Spleen (tissue), 11 donors: ENCODE results near the gene PRR33. TPM values are rescaled to one million over a fixed set of nuclear protein-coding genes. Genes with fewer than 3 reads are reported as not detected.

Source experiments
- DNase-seq: peaks from one replicate; pipeline ENCODE4 v3.0.0-alpha.2; 2020
- H3K27ac ChIP-seq, 8 donors: fragments of 200-600 bp; sonication (generic) in 7 of 8; 1 replicate in 4 of 8; 2 replicates in 4 of 8; pipeline versions ENCODE4 v1.5.0 to v1.8.0; 2016 to 2021; ENCODE audit warnings: inconsistent platforms in 4 of 8, mild to moderate bottlenecking in 4 of 8, moderate library complexity in 1 of 8
- H3K27me3 ChIP-seq, 7 donors: fragments of 200-600 bp; sonication (generic) in 6 of 7; replicated peaks in 1 of 7; 1 replicate in 4 of 7; 2 replicates in 3 of 7; pipeline versions ENCODE4 v1.5.0 to v1.8.0; 2016 to 2021; ENCODE audit warnings: inconsistent platforms in 3 of 7, mild to moderate bottlenecking in 1 of 7
- H3K36me3 ChIP-seq, 6 donors: fragments of 200-600 bp; sonication (generic) in 5 of 6; 1 replicate in 4 of 6; 2 replicates in 2 of 6; pipeline versions ENCODE4 v1.5.0 to v1.8.0; 2016 to 2021; ENCODE audit warnings: inconsistent platforms in 2 of 6
- H3K4me1 ChIP-seq, 6 donors: fragments of 200-600 bp; sonication (generic) in 5 of 6; 1 replicate in 3 of 6; 2 replicates in 3 of 6; pipeline versions ENCODE4 v1.5.0 to v1.8.0; 2016 to 2021; ENCODE audit warnings: inconsistent platforms in 3 of 6
- H3K4me3 ChIP-seq, 8 donors: fragments of 200-600 bp; sonication (generic) in 7 of 8; 1 replicate in 4 of 8; 2 replicates in 4 of 8; pipeline versions ENCODE4 v1.5.0 to v1.8.0; 2016 to 2021; ENCODE audit warnings: inconsistent platforms in 4 of 8, mild to moderate bottlenecking in 4 of 8, moderate library complexity in 2 of 8
- H3K9me3 ChIP-seq, 8 donors: fragments of 200-600 bp; sonication (generic) in 7 of 8; 1 replicate in 4 of 8; 2 replicates in 4 of 8; pipeline versions ENCODE4 v1.5.0 to v1.8.0; 2016 to 2021; ENCODE audit warnings: inconsistent platforms in 4 of 8
- POLR2A ChIP-seq, 3 donors: fragments of 450-650 bp; IDR thresholded peaks; one replicate each; pipeline ENCODE4 v1.5.1; 2017; ENCODE audit warnings: antibody characterized with exemption in 3 of 3, mild to moderate bottlenecking in 1 of 3
- POLR2AphosphoS5 ChIP-seq, 3 donors: sonication (generic); formaldehyde crosslinking; IDR thresholded peaks; one replicate each; pipeline ENCODE4 v1.5.1; 2017; ENCODE audit warnings: antibody characterized with exemption in 3 of 3
- WGBS, 5 donors: extraction: QIAGEN DNeasy Blood & Tissue Kit in 3 of 5; methylation state at CpG; one replicate each; pipeline versions ENCODE4 v1.1.5 to v1.1.7; 2013 to 2018; 5-methylcytosine and 5-hydroxymethylcytosine counted together
- intact Hi-C: fragments of 100-400 bp; cut with DNase I; formaldehyde crosslinking; loops from one replicate; pipeline ENCODE4 v1.15.0; 2023; ENCODE audit warnings: low total_unique reads
- polyA plus RNA-seq, 3 donors: library from polyadenylated mRNA; stranded (reverse); fragments of 200-250 nt; gene quantifications; one replicate each; pipeline ENCODE4 v1.2.1, GENCODE V29; 2013
- total RNA-seq, 7 donors: library from RNA; depleted of rRNA in 3 of 7; stranded (reverse); fragments of >200 nt in 3 of 7; fragmentation: NEBNext Ultra II Directional in 4 of 7; extraction: Animal tissue kit (Norgen Biotek cat#: 25700) in 4 of 7; gene quantifications; one replicate each; pipeline versions ENCODE4 v1.1.0 to v1.2.1, GENCODE V29; 2016 to 2021
- TF ChIP-seq, protein P1 (sequence below), 11 experiments: fragments of 200-600 bp in 7 of 11; fragments of 450-650 bp in 4 of 11; sonication (generic) in 4 of 11; IDR thresholded peaks in 8 of 11; conservative IDR thresholded peaks in 3 of 11; 1 replicate in 7 of 11; 2 replicates in 4 of 11; pipeline versions ENCODE4 v1.4.0 to v1.8.0; 2016 to 2021; ENCODE audit warnings: antibody characterized with exemption in 11 of 11, inconsistent platforms in 4 of 11, mild to moderate bottlenecking in 1 of 11
- donor health status: healthy with polysubstance abuse.
- donor health status: DM: no; HTN: no; CAD: no; lungs with moderate emphysema.
- donor health status: DM: no; HTN: no; CAD: no.
- donor health status: Bipolar disorder and iron deficiency.
- donor health status: healthy.
- donor health status: DM: no; HTN: no; CAD: no.
- donor health status: DM: yes; HTN: yes; CAD: no.

Gene PRR33
- total and polyA plus RNA-seq, 10 donors: 0.03 to 0.64 (median 0.20) TPM; not detected in 7

- Histone ChIP-seq H3K4me1 (peaks cover 0 to 9% (median 0%) of the 10 kb centered on the region in 6 donors), H3K9me3 (no peaks in the 10 kb centered on the region), H3K27ac (no peak overlapping the region), H3K36me3 (no peaks in the 10 kb centered on the region), H3K4me3 (no peak overlapping the region), H3K27me3 (peaks cover 0 to 35% (median 0%) of the 10 kb centered on the region in 7 donors)
- no peak for TF ChIP-seq POLR2A (IDR thresholded peaks at IDR 0.05)
- no peak for TF ChIP-seq POLR2AphosphoS5 (IDR thresholded peaks at IDR 0.05)
- TF ChIP-seq, protein P1, sequence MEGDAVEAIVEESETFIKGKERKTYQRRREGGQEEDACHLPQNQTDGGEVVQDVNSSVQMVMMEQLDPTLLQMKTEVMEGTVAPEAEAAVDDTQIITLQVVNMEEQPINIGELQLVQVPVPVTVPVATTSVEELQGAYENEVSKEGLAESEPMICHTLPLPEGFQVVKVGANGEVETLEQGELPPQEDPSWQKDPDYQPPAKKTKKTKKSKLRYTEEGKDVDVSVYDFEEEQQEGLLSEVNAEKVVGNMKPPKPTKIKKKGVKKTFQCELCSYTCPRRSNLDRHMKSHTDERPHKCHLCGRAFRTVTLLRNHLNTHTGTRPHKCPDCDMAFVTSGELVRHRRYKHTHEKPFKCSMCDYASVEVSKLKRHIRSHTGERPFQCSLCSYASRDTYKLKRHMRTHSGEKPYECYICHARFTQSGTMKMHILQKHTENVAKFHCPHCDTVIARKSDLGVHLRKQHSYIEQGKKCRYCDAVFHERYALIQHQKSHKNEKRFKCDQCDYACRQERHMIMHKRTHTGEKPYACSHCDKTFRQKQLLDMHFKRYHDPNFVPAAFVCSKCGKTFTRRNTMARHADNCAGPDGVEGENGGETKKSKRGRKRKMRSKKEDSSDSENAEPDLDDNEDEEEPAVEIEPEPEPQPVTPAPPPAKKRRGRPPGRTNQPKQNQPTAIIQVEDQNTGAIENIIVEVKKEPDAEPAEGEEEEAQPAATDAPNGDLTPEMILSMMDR (IDR thresholded peaks at IDR 0.05 in 8 of 11, conservative IDR thresholded peaks at IDR 0.05 in 3 of 11): no peak
- no peak for DNase-seq
- intact Hi-C loops: no loop called here
- WGBS, 5 donors: 79 to 85% (median 81%) methylated on average over 25 of the region's 25 CpGs
Measured at GRCh38 chr11:1929621-1930461, 38.1 kb upstream of the PRR33 start.

GRCh38 chr11:1928891-1929541 lies 37.3 kb upstream of the PRR33 start:
- Histone ChIP-seq H3K27ac (no peak overlapping the region), H3K4me3 (no peak overlapping the region), H3K4me1 (peaks cover 0 to 9% (median 0%) of the 10 kb centered on the region in 6 donors), H3K27me3 (peaks cover 0 to 38% (median 0%) of the 10 kb centered on the region in 7 donors), H3K9me3 (no peaks in the 10 kb centered on the region), H3K36me3 (no peaks in the 10 kb centered on the region)
- DNase-seq: no peak
- 90 to 92% (median 92%) methylated on average over 33 to 35 of the region's 35 CpGs for WGBS, 5 donors
- TF ChIP-seq POLR2AphosphoS5 (IDR thresholded peaks at IDR 0.05): no peak
- TF ChIP-seq POLR2A (IDR thresholded peaks at IDR 0.05): no peak
- TF ChIP-seq, protein P1 (IDR thresholded peaks at IDR 0.05 in 8 of 11, conservative IDR thresholded peaks at IDR 0.05 in 3 of 11): no peak
- intact Hi-C loops: no loop called here

GRCh38 chr11:1928470-1928890 lies 36.8 kb upstream of the PRR33 start:
- H3K4me1 ChIP-seq: peaks cover 0 to 9% (median 0%) of the 10 kb centered on the region in 6 donors
- 79 to 96% (median 92%) methylated on average over 9 to 13 of the region's 13 CpGs for WGBS, 5 donors
- DNase-seq: no peak
- H3K27me3 ChIP-seq: peaks cover 0 to 38% (median 0%) of the 10 kb centered on the region in 7 donors
- H3K27ac ChIP-seq: no peak overlapping the region
- H3K4me3 ChIP-seq: no peak overlapping the region
- TF ChIP-seq POLR2AphosphoS5 (IDR thresholded peaks at IDR 0.05): no peak
- TF ChIP-seq POLR2A (IDR thresholded peaks at IDR 0.05): no peak
- TF ChIP-seq, protein P1 (IDR thresholded peaks at IDR 0.05 in 8 of 11, conservative IDR thresholded peaks at IDR 0.05 in 3 of 11): no peak
- H3K9me3 ChIP-seq: no peaks in the 10 kb centered on the region
- intact Hi-C loops: no loop called here
- H3K36me3 ChIP-seq: no peaks in the 10 kb centered on the region
